Brain microvascular endothelial cell (primary cell): ENCODE data around the gene TNIP1.

ENCODE experiments used
- DNase-seq: peaks from one replicate; pipeline ENCODE4 v3.0.0-alpha.2; 2020
- H3K27ac ChIP-seq: fragments of 250-450 bp; sonication (Bioruptor Pico); 2 replicates; pipeline ENCODE4 v1.5.1; 2020; ENCODE audit warnings: mild to moderate bottlenecking, moderate library complexity
- H3K27me3 ChIP-seq: fragments of 250-450 bp; sonication (Bioruptor Pico); replicated peaks from 2 replicates; pipeline ENCODE4 v1.5.1; 2020; ENCODE audit warnings: mild to moderate bottlenecking
- H3K36me3 ChIP-seq: fragments of 250-450 bp; sonication (Bioruptor Pico); replicated peaks from 2 replicates; pipeline ENCODE4 v1.5.1; 2020; ENCODE audit warnings: mild to moderate bottlenecking
- H3K4me3 ChIP-seq: 2 replicates; pipeline ENCODE4 v1.5.1; 2011; ENCODE audit warnings: low read depth, mild to moderate bottlenecking, control low read depth, low read length, moderate library complexity
- CTCF ChIP-seq: IDR thresholded peaks from 2 replicates; pipeline ENCODE4 v1.5.1; 2011; ENCODE audit warnings: low read depth, mild to moderate bottlenecking, moderate library complexity, low read length, control low read depth, inconsistent platforms; ENCODE audit errors: missing control alignments
- in situ Hi-C: cut with HindIII; loops from 2 replicates; pipeline ENCODE4 v1.10.0; 2017; ENCODE audit warnings: low sequenced_read_pairs, low pct_ligation_motif_present

The TNIP1 gene

GRCh38 chr5:151015974-151016587, 64.8 kb downstream of the TNIP1 start:
- TF ChIP-seq CTCF = no peak
- in situ Hi-C loops = no loop called here
- DNase-seq = no peak
- H3K27ac ChIP-seq = no peak overlapping the region
- no peaks in the 10 kb centered on the region for H3K27me3 ChIP-seq
- no peaks in the 10 kb centered on the region for H3K36me3 ChIP-seq
- H3K4me3 ChIP-seq = no peak overlapping the region

GRCh38 chr5:151014680-151015343, 66.0 kb downstream of the TNIP1 start:
- no peak overlapping the region for H3K4me3 ChIP-seq
- no peaks in the 10 kb centered on the region for H3K27me3 ChIP-seq
- TF ChIP-seq CTCF = no peak
- in situ Hi-C loops = no loop called here
- H3K36me3 ChIP-seq = no peaks in the 10 kb centered on the region
- H3K27ac ChIP-seq = no peak overlapping the region
- DNase-seq = no peak

GRCh38 chr5:151012862-151013261, 68.0 kb downstream of the TNIP1 start:
- Histone ChIP-seq H3K27me3 (no peaks in the 10 kb centered on the region), H3K36me3 (no peaks in the 10 kb centered on the region), H3K27ac (no peak overlapping the region), H3K4me3 (no peak overlapping the region)
- DNase-seq = no peak
- no peak for TF ChIP-seq CTCF
- in situ Hi-C loops = no loop called here

- in situ Hi-C loops = no loop called here
- TF ChIP-seq CTCF = no peak
- no peaks in the 10 kb centered on the region for H3K27me3 ChIP-seq
- H3K4me3 ChIP-seq = no peak overlapping the region
- no peak overlapping the region for H3K27ac ChIP-seq
- H3K36me3 ChIP-seq = no peaks in the 10 kb centered on the region
- no peak for DNase-seq
Measured at GRCh38 chr5:151008906-151009305, 71.9 kb downstream of the TNIP1 start.

- H3K36me3 ChIP-seq = no peaks in the 10 kb centered on the region
- in situ Hi-C loops = no loop called here
- H3K27me3 ChIP-seq = no peaks in the 10 kb centered on the region
- H3K27ac ChIP-seq = no peak overlapping the region
- no peak overlapping the region for H3K4me3 ChIP-seq
- TF ChIP-seq CTCF = no peak
- no peak for DNase-seq
Measured at GRCh38 chr5:151008210-151008491, 72.7 kb downstream of the TNIP1 start.
